ENCODE data around the gene STEAP1B.
"Not testable (repeated sequence)": the region's sequence is repeated elsewhere in the genome, so short reads cannot be mapped to it uniquely, and the experiment has no call there.

STEAP1B gene

DNA sequence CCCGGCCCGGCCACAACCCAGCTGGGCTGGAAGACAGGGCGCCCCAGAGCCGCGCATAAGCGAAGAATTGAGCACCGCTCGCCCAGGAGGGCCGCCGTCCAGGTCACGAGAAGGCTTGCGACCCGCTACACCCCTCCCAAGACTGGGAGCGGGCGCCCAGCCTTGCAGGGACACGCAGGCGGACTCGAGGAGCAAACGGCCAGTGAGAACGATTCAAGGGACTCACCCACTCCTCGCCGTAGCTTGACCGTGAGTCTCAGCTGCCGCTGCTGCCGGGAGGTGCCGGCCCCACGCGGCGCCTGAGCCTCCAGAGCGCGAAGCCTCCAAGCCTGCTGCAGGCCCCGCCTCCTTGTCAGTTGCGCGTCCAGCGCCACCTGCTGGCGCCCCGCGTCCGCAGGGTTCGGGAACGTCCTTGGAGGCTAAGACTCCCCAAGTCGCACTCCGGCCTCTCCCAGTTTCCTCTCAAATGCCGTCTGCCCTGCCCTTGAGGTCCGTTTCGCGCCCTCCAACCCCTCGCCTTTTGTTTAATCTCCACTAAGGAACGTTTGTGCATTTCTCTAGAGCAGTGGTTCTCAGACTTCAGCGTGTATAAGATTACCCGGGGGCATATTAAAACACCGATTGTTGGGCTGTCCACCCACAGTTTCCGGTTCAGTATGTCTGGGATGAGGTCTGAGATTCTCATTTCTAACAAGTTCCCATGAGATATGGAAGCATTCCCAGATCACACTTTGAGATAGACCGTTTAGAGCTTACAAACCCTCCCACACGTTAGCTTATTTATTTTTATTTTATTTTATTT, at the start of gene STEAP1B:
Gene STEAP1B (minus strand): TSS at position 301 of the 802 bp plus-strand sequence. CDS start 5,333 bp downstream, outside the sequence.
- DNase-seq (ENCODE audit: low read depth), result peak; percentile 82

DNA sequence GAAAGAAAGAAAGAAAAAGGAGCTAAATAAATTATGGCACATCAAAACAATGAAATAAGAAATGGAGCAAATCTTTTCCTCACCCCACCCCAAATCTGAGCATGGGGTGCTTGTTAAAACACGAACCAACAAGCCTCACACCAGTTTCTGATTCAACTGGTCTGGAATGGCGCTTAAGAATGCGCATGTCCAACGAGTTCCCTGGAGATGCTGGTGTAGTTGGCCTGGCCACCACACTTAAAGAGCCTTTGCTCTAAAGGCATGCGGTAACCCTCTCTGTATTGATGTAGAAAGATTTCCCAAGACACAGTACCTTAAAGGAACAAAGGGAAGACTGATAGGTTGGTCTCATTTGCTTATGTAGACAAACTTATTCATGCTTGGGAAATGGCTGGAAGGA, 49.1 kb upstream of the STEAP1B start:
- no peak for DNase-seq (ENCODE audit: low read depth)

DNA sequence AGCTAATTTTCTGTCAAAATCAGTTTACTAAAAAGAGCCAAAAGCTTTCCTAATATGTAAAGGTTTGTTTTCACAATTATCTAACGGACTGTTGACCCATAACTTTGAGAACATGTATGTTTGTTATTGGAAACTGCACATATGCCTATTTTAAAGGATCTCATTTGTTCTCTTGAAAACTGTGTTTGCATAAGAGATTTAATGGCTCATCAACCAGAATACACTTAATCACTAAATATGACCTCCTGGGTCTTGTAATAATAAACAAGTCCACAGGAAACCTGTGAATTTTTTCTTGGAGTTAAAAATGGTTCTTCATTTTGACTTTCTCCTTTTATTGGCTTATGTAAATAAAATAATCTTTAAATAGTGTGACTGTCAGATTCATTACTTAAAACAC, 48.3 kb upstream of the STEAP1B start:
- DNase-seq (ENCODE audit: low read depth), result no peak

DNA sequence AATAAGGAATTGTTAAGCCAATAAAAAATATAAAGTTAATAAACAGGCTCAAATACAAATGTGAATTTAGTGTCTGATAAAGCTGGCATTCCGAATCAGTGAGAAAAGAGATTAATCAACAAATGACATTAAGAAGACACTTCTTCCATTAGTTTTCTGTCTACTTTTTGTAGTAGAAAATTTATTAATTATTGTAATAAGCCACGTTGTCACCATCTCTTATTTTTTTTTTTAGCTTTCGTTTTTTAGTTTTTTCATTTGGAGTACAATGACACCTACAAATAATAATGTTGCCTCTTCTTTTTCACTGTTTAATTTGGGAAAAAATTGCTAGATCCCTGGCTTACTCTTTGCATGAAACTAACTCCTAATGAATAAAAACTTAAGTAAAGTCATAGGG, 46.8 kb upstream of the STEAP1B start:
- no peak for DNase-seq (ENCODE audit: low read depth)

DNA sequence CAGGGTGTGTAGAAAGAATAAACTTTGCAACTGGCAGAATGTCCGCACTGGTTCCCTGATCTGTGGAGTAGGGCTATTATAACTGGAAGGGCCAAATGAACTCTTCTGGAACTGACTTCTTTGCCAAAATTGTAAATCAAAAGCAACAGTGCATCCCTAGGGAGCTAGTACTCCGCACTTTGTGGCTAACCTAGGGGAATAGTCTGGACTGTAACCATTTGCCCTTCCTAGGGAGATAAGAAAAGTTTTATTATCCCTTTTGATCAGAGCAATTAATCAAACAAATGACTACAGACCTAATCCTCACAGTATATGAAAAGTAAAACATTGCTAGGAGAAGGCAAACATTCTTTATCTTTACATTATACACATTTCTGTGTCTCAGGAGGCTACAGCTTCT, 45.5 kb upstream of the STEAP1B start:
- DNase-seq (ENCODE audit: low read depth), result no peak

DNA sequence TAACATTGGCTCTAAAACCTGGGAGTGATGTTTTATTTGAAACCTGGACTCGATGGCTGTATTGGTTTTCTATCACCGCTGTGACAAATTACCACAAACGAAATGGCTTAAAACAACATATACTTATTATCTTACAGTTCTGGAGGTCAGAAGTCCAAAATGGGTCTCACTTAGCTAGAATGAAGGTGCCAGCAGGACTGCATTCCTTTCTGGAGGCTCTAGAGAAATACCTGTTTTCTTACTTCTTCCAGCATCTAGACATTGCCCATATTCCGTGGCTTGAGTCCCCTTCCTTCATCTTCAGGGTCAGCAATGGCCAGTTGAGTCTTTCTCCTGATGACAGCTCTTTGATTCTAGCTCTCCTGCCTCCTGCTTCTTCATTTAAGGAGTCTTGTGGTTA, 44.3 kb upstream of the STEAP1B start:
- DNase-seq (ENCODE audit: low read depth), result no peak

DNA sequence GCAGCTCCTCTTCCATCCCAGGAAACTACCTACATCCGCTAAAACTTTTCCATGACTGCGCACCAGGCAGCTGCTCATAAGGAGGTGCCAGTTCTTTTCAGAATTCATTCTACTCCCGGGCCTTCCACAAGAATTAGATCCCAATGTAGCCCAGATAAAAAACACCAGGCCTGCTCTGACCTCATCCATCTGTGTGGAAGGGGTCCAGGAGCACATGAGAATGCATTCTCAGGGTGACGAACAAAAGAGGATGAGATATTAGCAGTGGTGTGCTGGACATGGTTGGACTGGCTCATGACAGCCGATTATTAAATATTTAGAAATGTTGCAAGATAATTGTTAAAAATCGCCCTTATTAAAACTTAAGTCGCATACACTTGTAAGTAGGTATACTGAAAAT, 43.2 kb upstream of the STEAP1B start:
- DNase-seq (ENCODE audit: low read depth), result no peak

DNA sequence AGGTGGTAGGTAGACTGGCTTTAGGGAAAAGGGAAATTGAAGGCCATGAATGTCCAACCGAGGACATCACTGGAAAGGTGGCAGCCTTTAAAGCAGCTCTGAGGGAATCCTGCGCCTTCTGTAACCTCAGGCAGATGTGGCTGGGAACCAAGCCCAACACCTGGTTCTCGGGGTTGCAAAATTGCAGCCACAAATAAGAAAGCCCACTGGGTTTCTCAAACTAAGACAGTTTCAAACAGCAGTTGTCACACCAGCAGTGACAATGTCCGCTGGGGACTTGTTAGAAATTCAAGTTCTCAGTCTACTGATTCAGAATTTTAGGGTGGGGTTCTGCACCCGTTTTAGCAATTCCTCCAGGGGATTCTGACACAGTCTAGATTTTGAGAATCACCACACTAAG, 42.7 kb upstream of the STEAP1B start:
- no peak for DNase-seq (ENCODE audit: low read depth)

DNA sequence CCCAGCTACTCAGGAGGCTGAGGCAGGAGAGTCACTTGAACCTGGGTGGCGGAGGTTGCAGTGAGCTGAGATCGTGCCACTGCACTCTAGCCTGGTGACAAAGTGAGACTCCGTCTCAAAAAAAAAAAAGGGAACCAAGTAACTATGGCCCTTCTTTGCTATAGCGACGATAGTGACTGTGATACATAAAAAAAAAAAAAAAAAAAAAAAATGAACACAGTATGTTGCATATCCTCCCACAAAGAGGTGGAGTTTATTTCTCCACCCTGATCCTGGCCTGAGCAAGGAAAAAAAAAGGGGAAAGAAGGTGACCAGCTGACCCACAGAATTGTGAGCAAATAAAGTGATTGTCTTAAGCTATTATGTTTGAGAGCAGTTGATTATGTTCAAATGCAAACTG, 42.3 kb upstream of the STEAP1B start:
- DNase-seq (ENCODE audit: low read depth), result no peak

DNA sequence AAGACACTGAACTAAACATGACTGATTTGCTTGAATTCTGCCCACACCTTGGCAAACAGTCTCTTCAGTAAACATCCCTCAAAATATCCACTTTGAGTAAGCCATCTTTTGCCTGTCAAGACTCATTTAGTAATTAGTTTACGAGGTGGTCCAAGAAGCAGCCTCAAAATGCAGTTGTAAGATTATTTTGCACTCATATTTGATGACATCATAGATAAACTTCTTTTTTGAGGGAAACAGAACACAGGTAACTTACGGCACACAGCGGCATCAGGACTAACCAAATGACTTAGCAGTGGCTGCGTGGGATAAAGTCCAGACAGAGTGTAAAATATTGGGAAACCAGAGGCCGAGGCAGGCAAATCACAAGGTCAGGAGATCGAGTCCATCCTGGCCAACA, 41.8 kb upstream of the STEAP1B start:
- no peak for DNase-seq (ENCODE audit: low read depth)

DNA sequence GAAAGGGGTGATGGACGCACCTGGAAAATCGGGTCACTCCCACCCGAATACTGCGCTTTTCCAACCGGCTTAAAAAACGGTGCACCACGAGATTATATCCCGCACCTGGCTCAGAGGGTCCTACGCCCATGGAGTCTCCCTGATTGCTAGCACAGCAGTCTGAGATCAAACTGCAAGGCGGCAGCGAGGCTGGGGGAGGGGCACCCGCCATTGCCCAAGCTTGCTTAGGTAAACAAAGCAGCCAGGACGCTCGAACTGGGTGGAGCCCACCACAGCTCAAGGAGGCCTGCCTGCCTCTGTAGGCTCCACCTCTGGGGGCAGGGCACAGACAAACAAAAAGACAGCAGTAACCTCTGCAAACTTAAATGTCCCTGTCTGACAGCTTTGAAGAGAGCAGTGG, 28.5 kb upstream of the STEAP1B start:
- DNase-seq (ENCODE audit: low read depth), result not testable (repeated sequence)

DNA sequence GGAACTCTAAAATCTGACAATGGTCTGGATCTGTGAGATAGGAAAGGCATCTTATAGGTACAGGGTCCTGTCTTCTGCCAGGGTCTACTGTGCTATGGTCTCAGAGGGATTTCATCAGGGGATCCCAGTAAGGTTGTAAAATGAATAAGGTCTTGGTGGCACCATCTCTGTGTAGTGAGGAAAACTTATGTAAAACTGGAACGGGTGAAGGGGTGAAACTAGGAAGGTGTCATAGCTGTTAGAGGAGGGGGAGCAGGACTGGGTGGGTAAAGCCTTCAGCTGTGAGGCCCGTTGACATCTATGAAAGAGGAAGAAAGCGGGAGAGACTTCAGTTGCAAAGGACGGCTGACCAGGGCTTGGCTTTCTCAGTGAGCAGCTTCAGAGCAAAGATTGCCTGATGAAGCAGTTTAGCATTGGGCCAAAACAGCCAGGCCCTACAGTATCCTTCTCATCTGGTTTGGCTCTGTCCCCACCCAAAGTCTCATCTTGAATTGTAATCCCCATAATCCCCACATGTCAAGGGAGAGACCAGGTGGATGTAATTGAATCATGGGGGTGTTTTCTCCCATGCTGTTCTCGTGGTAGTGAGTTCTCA, 24.5 kb upstream of the STEAP1B start:
- DNase-seq (ENCODE audit: low read depth), result not testable (repeated sequence)

DNA sequence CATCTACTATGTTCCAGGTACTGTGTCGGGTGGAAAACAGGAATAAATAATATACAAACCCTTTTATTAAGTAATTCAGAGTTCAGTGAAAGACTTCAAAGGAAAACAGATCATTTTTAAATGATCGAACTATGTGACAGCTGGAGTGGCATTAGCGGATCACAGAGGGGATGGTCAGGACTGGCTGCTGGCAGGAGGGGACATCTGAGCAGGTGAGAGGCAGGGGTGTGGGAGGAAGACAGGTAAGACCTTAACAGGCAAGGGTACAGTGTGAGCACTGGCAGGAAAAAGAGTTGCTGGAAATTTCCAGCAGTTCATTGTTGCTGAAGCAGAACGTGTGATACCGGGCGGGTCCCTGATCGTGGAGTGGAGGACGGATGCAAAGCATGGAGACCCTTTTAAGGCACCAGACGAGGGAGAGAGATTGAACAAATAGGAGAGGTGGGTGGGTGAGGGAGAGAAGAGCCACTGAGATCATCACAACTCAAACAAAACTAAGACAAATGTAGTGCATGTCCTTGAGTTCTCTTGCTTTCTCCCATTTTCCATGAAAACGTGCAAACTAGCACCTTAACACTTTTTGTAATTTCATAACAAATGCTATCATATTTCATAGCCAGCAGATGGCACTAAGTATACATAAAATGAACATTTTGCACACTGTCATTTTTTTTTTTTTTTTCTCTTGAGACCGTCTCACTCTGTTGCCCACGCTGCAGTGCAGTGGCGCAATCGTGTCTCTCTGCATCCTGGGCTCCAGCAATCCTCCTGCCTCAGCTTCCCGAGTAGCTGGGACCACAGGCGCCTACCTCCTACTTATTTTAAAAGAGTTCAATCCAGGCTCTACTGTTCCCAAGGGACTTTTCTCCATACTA, 23.7 kb upstream of the STEAP1B start:
- DNase-seq (ENCODE audit: low read depth), result peak; percentile 74

DNA sequence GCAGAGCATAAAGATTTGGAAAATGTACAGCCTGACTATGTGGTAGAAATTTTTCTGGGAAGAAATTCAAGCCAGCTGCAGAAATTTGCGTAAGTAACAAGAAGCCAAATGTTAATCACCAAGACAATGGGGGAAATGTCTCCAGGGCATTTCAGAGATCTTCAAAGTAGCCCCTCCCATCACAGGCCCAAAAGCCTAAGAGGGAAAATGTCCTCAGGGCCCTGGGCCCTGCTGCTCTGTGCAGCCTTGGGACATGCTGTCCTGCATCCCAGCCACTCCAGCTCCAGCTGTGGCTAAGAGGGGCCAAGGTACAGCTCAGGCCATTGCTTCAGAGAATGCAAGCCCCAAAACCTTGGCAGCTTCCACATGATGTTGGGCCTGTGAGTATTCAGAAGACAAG, 19.6 kb upstream of the STEAP1B start:
- DNase-seq (ENCODE audit: low read depth), result not testable (repeated sequence)

DNA sequence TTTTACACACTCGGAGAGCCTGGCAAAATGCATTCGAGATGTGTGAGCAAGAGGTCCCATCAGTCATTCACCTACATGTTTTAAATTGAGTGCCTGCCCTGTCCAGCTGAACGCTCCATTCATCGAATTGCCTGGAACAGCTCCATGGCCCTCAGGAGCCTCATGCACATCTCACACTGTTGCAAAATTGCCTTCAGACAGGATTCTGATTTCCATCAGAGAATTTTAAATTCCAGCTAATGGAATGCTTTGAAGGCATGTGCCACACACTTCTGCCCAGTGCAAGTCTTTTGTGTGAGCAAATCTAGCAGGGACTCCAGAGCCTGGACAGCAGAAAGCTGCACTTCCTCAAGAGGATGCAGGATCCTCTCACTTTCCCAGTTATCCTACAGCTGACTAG, 17.0 kb upstream of the STEAP1B start:
- not testable (repeated sequence) for DNase-seq (ENCODE audit: low read depth)

DNA sequence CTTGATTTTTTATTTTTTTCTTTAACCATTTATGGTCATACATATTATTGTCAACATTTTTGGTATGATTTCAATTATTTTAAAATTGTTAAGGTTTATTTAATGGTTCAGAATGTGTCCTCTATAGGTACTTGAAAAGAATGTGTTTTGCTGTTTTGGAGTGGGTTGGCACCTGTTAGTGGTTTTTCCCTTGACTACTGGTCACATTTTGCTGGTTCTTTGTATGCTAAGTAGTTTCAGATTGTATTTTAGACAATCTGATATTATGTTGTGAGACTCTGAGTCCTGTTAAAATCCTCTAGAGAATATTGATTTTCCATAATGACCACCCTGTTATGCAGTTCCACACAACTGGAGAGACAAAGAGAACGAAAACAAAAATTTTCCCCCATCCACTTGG, 15.0 kb upstream of the STEAP1B start:
- not testable (repeated sequence) for DNase-seq (ENCODE audit: low read depth)

DNA sequence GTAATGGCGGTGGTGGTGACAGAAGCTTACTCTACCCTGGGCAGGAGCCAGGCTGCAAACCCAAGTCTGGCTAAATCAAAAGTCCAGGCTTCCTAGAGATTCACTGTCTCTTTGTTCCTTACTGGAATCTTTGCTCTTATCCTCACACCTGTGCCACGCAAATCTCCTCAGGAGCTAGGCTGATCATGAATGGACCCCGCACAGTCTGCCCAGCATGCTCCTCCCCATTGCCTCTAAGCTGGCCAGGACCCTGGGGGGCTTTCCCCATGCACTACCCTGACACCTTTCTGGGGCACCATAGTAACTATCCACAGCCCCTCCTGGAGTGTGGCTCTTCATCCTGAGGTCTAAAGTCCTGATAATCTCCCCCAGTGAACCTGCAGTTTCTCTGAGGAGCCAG, 7.3 kb upstream of the STEAP1B start:
- not testable (repeated sequence) for DNase-seq (ENCODE audit: low read depth)

DNA sequence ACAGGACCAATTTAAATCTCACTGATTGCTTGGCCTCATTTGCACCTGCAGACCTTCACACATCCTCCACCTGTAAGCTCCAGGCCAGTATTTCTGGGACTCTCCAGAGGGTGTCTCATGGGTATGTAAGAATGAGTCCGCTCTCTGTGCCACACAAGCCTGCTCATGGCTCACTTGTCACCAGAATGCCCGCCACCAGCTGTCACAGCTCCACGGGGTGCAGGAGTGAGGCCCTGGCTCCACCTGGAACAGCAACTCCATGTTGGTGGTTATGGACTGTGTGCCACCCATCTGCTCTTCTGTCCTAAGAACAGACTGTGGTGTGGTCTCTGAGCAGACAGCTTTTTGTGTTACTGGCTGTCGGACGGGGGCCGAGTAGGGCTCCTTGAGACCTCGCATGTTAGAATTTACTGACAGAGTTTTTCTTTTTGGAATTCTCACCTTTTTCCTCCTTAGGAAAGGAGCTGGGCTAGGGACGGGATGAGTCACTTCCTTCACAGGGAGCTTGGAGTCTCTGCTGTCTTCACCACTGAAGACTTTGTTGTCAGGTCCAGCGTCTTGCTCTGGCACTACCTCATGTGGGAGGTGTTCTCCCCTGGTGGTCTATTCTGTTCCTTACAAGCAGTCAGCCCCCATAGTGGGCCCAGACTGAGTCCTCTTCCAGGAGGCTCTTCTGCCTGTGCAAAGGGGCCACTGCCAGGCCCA, 6.5 kb upstream of the STEAP1B start:
- DNase-seq (ENCODE audit: low read depth), result not testable (repeated sequence)

DNA sequence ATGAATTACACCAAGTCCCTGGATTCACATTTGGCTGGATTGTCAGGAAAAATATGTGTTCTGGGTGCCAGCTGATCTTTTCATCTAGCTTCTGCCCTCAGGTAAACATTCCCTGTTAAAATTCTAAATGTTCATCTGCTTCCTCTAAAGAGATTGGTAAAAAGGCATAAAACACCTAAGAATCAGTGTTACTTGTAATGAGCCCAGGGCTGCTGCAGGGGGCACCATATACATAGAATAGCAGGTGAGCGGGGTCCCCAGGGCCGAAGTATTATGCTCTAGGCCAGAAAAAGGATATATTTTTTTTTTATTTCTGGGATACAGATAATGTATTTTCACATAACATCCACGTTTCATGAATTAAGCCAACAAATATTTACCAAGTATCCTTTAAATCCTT, 4.5 kb upstream of the STEAP1B start:
- not testable (repeated sequence) for DNase-seq (ENCODE audit: low read depth)

DNA sequence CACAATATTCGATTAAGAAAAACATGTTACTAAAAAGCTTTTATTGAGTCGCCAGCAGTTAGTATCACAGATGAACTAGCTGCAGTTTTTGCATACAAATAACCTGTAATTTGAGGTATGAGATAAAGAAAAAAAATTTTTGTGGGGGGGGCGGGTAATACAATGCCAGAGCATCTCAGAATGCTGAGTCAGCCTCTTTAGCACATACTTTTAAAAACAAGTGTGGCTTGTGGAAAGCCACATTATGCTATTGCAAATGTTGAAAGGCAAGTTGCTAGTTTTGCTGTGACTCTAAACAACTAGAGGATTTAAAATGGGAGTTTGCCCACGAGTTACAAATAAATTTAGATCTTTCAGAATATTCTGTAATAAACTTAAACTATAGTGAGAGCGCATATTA, 2.1 kb upstream of the STEAP1B start:
- DNase-seq (ENCODE audit: low read depth), result not testable (repeated sequence)

DNA sequence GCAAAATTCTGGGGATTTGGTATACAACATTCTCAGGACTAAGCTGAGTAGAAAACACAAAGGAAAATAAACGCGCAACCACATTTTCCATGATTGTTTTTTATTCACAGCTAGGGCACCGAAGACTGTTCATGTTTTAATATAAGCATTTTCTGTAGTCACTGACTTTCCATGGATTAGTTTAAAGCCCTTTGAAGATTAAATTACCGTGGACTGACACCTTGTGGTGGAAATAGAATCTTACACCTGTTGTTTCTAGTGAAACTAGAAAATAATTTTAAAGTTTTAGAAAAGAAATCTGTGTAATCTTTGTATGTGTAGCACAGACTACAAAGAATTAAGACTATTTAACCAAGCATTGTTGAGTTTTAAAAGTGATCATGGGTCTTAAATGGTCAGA, 1.3 kb upstream of the STEAP1B start:
- peak; percentile 49 for DNase-seq (ENCODE audit: low read depth)

DNA sequence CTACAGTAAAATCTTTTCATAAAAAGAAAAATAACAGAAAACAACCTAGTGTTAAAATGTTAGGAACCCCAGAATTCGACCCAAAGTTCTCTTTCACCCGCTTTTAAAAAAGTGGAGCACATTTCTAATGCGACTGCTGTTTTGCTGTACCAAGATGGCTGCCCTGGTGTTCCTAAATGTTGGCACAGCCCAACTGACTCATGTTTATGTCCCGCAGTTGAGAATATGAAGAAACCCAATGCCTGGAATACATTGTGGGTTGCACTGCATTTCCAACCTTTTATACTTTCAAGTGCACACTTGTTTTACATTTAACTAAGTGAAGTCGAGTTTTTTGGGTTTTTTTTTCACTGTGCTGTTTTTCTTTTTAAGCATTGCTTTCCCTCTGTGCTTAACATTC, 944 bp downstream of the STEAP1B start:
- DNase-seq (ENCODE audit: low read depth), result no peak
